IPS-20b (cell line): ENCODE measurements around the gene LENG8.

Source experiments
- H3K27ac ChIP-seq: one replicate; pipeline ENCODE4 v1.5.1; 2013; ENCODE audit warnings: low read length
- H3K27me3 ChIP-seq: 2 replicates; pipeline ENCODE4 v1.6.1; 2013; ENCODE audit warnings: mild to moderate bottlenecking, low read length, inconsistent platforms; ENCODE audit not compliant: insufficient read depth
- H3K36me3 ChIP-seq: 2 replicates; pipeline ENCODE4 v1.6.1; 2013; ENCODE audit warnings: low read depth, mild to moderate bottlenecking, inconsistent platforms, low read length, moderate library complexity; ENCODE audit not compliant: insufficient read depth
- H3K4me1 ChIP-seq: 2 replicates; pipeline ENCODE4 v1.6.1; 2013; ENCODE audit warnings: mild to moderate bottlenecking, control low read depth, inconsistent platforms, low read length, moderate library complexity; ENCODE audit not compliant: insufficient read depth
- H3K4me3 ChIP-seq: 2 replicates; pipeline ENCODE4 v1.5.1; 2013; ENCODE audit warnings: mild to moderate bottlenecking, low read length, inconsistent platforms
- H3K9ac ChIP-seq: 2 replicates; pipeline ENCODE4 v1.6.1; 2013; ENCODE audit warnings: low read depth, mild to moderate bottlenecking, inconsistent platforms, low read length, moderate library complexity
- H3K9me3 ChIP-seq: 2 replicates; pipeline ENCODE4 v1.6.1; 2013; ENCODE audit warnings: mild to moderate bottlenecking, low read depth, low read length, inconsistent platforms; ENCODE audit not compliant: insufficient read depth

Gene LENG8

GRCh38 chr19:54424201-54424600 is 24.8 kb upstream of the LENG8 start:
- H3K4me1 ChIP-seq: peaks cover 16% of the 10 kb centered on the region; the same call in 1 of the 2 replicates
- H3K36me3 ChIP-seq: peaks cover 12% of the 10 kb centered on the region; the same call in 1 of the 2 replicates
- H3K9me3 ChIP-seq: no peaks in the 10 kb centered on the region
- H3K27me3 ChIP-seq: peaks cover 32% of the 10 kb centered on the region
- H3K4me3 ChIP-seq: no peak overlapping the region
- no peak overlapping the region for H3K9ac ChIP-seq
- no peak overlapping the region for H3K27ac ChIP-seq

DNA sequence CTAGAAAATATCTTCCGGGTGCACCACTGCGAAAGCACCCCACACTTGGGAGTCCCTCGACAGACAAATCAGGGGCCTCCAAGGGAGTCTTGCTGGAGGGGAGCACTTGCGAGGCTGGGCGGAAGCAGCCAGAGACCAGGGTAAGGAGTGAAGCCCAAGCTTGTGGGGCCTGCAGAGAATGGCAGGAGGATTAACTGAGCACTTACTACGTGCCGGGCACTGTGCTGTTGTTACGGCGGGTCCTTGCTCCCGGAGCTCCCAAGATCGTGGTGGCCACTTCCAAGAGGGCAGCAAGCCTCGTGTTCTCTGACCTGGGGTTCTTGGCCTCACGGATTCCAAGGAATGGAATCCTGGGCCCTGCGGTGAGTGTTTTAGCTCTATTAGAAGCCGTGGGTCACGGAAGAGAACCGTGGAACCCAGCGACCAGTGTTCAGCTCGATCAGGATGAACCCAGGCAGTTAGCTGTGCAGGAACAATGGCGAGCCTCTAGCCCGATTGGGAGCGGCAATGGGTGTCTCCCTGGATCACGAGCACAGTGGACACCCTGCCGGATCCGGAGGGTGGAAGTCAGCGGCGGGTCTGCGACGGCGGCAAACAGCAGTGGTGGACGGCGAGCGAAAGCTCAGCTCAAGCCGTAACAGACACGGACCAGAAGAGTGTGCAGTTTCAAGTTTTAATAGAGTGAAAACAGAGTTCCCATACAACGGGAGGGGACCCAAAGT is 24.2 kb upstream of the LENG8 start:
- H3K27me3 ChIP-seq: peaks cover 32% of the 10 kb centered on the region

DNA sequence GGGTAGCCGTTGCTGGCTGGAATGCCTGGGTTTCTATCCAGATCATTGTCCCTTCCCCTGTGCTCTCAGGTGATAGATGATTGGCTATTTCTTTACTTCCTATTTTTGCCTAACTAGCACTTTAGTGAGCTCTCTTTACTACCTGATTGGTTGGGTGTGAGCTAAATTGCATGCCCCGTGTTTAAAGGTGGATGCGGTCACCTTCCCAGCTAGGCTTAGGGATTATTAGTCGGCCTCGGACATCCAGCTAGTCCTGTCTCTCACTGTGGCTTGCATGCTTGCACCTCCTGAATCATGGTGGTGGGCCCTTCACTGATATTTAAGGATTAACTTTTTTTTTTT is 23.6 kb upstream of the LENG8 start:
- Histone ChIP-seq H3K9me3 (no peaks in the 10 kb centered on the region), H3K27ac (no peak overlapping the region), H3K9ac (no peak overlapping the region), H3K4me3 (no peak overlapping the region), H3K4me1 (peaks cover 10% of the 10 kb centered on the region; the same call in 1 of the 2 replicates), H3K27me3 (peaks cover 32% of the 10 kb centered on the region), H3K36me3 (peaks cover 12% of the 10 kb centered on the region; the same call in 1 of the 2 replicates)

More for the DNA sequence above, 24.2 kb upstream of the LENG8 start:
- Histone ChIP-seq H3K9ac (no peak overlapping the region), H3K4me1 (peaks cover 12% of the 10 kb centered on the region; the same call in 1 of the 2 replicates), H3K4me3 (no peak overlapping the region), H3K9me3 (no peaks in the 10 kb centered on the region), H3K36me3 (peaks cover 12% of the 10 kb centered on the region; the same call in 1 of the 2 replicates), H3K27ac (no peak overlapping the region)

- peaks cover 7% of the 10 kb centered on the region; the same call in 1 of the 2 replicates for H3K4me1 ChIP-seq
- no peaks in the 10 kb centered on the region for H3K9me3 ChIP-seq
- H3K4me3 ChIP-seq: no peak overlapping the region
- peaks cover 32% of the 10 kb centered on the region for H3K27me3 ChIP-seq
- no peak overlapping the region for H3K9ac ChIP-seq
- peaks cover 12% of the 10 kb centered on the region; the same call in 1 of the 2 replicates for H3K36me3 ChIP-seq
- H3K27ac ChIP-seq: no peak overlapping the region
These were observed 22.6 kb upstream of the LENG8 start for GRCh38 chr19:54426291-54426931.

DNA sequence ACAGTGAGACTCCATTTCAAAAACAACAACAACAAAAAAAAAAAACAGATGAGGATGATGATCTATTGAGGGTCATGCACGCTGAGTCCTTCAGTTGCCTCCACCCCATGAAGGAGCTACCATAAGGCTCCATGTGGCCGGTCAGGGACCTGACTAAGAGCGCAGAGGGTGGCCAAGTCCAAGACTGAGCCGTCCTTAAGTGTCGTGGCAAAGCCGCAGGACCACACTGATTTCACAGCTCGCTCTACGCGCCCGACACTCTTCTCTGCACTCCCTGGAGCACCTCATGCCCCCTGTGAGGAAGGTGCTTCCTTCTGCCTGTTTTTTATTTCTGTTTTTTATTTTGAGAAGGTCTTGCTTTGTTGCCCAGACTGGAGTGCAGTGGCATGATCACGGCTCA is 21.4 kb upstream of the LENG8 start:
- H3K4me1 ChIP-seq: no peaks in the 10 kb centered on the region
- H3K4me3 ChIP-seq: no peak overlapping the region
- no peak overlapping the region for H3K9ac ChIP-seq
- H3K27ac ChIP-seq: no peak overlapping the region
- peaks cover 12% of the 10 kb centered on the region; the same call in 1 of the 2 replicates for H3K36me3 ChIP-seq
- H3K9me3 ChIP-seq: no peaks in the 10 kb centered on the region
- H3K27me3 ChIP-seq: peaks cover 22% of the 10 kb centered on the region

- Histone ChIP-seq H3K9ac (no peak overlapping the region), H3K4me1 (no peaks in the 10 kb centered on the region), H3K4me3 (no peak overlapping the region), H3K27me3 (peaks cover 22% of the 10 kb centered on the region), H3K36me3 (peaks cover 5% of the 10 kb centered on the region; the same call in 1 of the 2 replicates), H3K9me3 (no peaks in the 10 kb centered on the region), H3K27ac (no peak overlapping the region)
These were observed 20.4 kb upstream of the LENG8 start for GRCh38 chr19:54428323-54429175.

DNA sequence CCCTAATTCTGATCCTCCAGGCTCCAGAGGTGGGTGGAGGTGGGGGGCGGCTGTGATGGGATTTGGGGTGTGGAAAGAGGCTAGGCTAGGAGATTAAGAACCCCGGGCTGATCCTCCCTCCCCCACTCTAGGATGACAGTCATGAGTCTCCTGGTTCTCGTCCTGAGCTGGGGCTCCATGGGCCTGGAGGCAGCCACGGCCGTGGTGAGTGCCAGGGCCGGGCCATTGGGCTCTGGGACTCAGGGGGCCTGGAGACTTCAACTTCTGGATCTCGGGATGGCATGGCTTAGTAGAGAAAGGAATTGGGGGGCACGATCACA is 19.9 kb upstream of the LENG8 start:
- H3K27me3 ChIP-seq: peaks cover 22% of the 10 kb centered on the region
- H3K4me3 ChIP-seq: no peak overlapping the region
- peaks cover 3% of the 10 kb centered on the region; the same call in 1 of the 2 replicates for H3K36me3 ChIP-seq
- H3K9ac ChIP-seq: no peak overlapping the region
- H3K9me3 ChIP-seq: no peaks in the 10 kb centered on the region
- H3K27ac ChIP-seq: no peak overlapping the region
- no peaks in the 10 kb centered on the region for H3K4me1 ChIP-seq

GRCh38 chr19:54429545-54430227 is 19.3 kb upstream of the LENG8 start:
- peaks cover 28% of the 10 kb centered on the region for H3K27me3 ChIP-seq
- H3K4me3 ChIP-seq: no peak overlapping the region
- H3K27ac ChIP-seq: no peak overlapping the region
- H3K4me1 ChIP-seq: no peaks in the 10 kb centered on the region
- no peak overlapping the region for H3K9ac ChIP-seq
- H3K36me3 ChIP-seq: peaks cover 3% of the 10 kb centered on the region; the same call in 1 of the 2 replicates
- H3K9me3 ChIP-seq: no peaks in the 10 kb centered on the region

DNA sequence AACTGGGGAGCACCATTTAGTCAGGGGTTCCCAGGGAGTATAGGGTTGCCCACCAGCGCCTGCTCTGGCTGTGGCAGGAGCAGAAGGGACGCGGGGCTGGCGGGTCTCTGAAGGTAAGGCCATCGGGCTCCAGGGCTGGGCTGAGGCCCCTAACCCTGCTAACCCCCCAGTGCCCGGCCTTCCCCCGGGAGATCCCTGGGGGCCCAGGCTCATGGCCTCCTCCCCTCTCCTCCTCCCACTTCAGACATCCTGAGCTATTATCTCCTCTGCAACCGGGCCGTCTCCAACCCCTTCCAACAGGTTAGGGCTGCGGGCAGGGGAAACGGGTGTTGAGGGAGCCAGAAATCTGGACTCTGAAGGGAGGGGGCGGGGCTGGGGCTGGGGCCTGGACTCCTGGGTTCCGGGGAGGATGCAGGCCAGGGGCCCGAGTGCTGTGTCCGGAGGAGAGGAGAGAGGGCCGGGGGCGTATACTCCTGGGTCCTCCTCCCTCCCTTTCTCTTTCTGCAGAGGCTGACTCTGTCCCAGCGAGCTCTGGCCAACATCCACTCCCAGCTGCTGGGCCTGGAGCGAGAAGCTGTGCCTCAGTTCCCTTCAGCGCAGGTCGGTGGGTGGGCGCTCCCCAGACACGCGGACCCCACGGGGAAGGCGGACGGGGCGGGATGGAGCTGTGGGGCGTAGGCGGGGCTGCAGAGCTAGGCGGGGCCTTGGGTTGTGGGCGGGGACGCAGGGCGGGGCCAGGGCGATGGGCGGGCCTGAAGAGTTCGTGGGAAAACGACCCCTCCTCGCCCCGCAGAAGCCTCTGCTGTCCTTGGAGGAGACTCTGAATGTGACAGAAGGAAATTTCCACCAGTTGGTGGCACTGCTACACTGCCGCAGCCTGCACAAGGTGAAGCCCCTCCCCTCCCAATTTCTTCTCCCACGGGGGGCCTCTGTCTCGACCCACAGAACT is 18.4 kb upstream of the LENG8 start:
- H3K4me1 ChIP-seq: peaks cover 6% of the 10 kb centered on the region; the same call in 1 of the 2 replicates
- H3K4me3 ChIP-seq: peak overlapping the region; percentile 64; the same call in 1 of the 2 replicates
- H3K36me3 ChIP-seq: peaks cover 3% of the 10 kb centered on the region; the same call in 1 of the 2 replicates
- no peaks in the 10 kb centered on the region for H3K9me3 ChIP-seq
- peaks cover 24% of the 10 kb centered on the region for H3K27me3 ChIP-seq
- H3K9ac ChIP-seq: no peak overlapping the region
- H3K27ac ChIP-seq: no peak overlapping the region

DNA sequence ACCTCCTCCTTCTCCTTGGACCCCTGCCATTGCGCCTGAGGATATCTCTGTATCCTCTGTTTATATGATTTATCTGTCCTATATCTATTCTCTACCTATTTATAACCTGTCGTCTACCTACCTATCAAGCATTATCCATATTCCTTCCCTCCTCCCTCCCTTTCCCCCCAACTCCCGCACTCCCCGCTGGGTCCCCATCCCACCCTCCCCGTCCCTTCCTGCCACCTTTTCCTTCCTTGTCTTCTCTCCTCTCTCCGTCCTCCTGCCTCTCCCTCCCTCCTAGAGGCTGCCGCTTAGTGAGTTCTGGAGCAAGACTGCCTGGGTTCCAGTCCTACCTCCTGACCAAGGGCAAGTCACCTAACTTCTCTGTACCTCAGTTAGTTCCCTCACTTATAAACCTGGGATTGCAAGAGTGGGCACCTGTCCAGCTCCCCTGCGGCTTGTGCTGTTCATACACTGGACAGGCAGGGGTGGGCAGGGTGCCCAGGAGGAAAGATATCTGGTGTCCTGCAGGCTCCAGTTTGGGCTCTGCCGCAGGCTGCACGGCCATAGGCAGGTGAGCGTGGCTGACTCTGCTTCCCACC is 17.7 kb upstream of the LENG8 start:
- H3K36me3 ChIP-seq: peaks cover 3% of the 10 kb centered on the region; the same call in 1 of the 2 replicates
- no peaks in the 10 kb centered on the region for H3K9me3 ChIP-seq
- H3K4me1 ChIP-seq: peaks cover 10% of the 10 kb centered on the region; the same call in 1 of the 2 replicates
- H3K4me3 ChIP-seq: no peak overlapping the region
- H3K9ac ChIP-seq: no peak overlapping the region
- H3K27me3 ChIP-seq: peaks cover 17% of the 10 kb centered on the region
- no peak overlapping the region for H3K27ac ChIP-seq
